Transverse colon (tissue), 4 donors: ENCODE results near the gene RPS3.

ENCODE experiments used
- CTCF ChIP-seq, 5 experiments: fragments of 200-600 bp in 3 of 5; fragments of 450-650 bp in 2 of 5; sonication (generic) in 3 of 5; IDR thresholded peaks; 1 replicate in 2 of 5; 2 replicates in 3 of 5; pipeline ENCODE4 v1.5.1; 2016 to 2017; ENCODE audit warnings: antibody characterized with exemption in 5 of 5, inconsistent platforms in 3 of 5, mild to moderate bottlenecking in 2 of 5, moderate library complexity in 1 of 5
- POLR2A ChIP-seq: fragments of 450-650 bp; IDR thresholded peaks from one replicate; pipeline ENCODE4 v1.6.1; 2016; ENCODE audit warnings: antibody characterized with exemption, mild to moderate bottlenecking, moderate library complexity
- POLR2AphosphoS5 ChIP-seq, 3 donors: sonication (generic); formaldehyde crosslinking; IDR thresholded peaks; one replicate each; pipeline ENCODE4 v1.6.1; 2016; ENCODE audit warnings: antibody characterized with exemption in 3 of 3

GRCh38 chr11:75445315-75445953, 46.1 kb downstream of the RPS3 start:
- TF ChIP-seq CTCF (IDR thresholded peaks at IDR 0.05) (peak; percentile 96 to 98 (median 96)), POLR2AphosphoS5 (IDR thresholded peaks at IDR 0.05) (no peak), POLR2A (no peak)
